ENCODE results near the gene CACNA1G.

Gene CACNA1G

GRCh38 chr17:50651661-50652060 is 91.1 kb downstream of the CACNA1G start:
- DNase-seq (ENCODE audit: low read depth) = no peak

GRCh38 chr17:50653738-50654137 is 93.2 kb downstream of the CACNA1G start:
- DNase-seq (ENCODE audit: low read depth) = no peak

- no peak for DNase-seq (ENCODE audit: low read depth)
These were observed 96.0 kb downstream of the CACNA1G start for GRCh38 chr17:50656509-50656908.

GRCh38 chr17:50657054-50657453 is 96.5 kb downstream of the CACNA1G start:
- DNase-seq (ENCODE audit: low read depth) = no peak

- no peak for DNase-seq (ENCODE audit: low read depth)
These were observed 97.1 kb downstream of the CACNA1G start for GRCh38 chr17:50657627-50658026.

- DNase-seq (ENCODE audit: low read depth) = no peak
These were observed 98.1 kb downstream of the CACNA1G start for GRCh38 chr17:50658616-50659015.

- DNase-seq (ENCODE audit: low read depth) = no peak
These were observed 98.7 kb downstream of the CACNA1G start for GRCh38 chr17:50659179-50659578.

GRCh38 chr17:50660042-50660886 is 99.7 kb downstream of the CACNA1G start:
- DNase-seq (ENCODE audit: low read depth) = peak; percentile 35

GRCh38 chr17:50660887-50661345 is 100.4 kb downstream of the CACNA1G start:
- no peak for DNase-seq (ENCODE audit: low read depth)

GRCh38 chr17:50661348-50661747 is 100.8 kb downstream of the CACNA1G start:
- no peak for DNase-seq (ENCODE audit: low read depth)

GRCh38 chr17:50661795-50662391 is 101.4 kb downstream of the CACNA1G start:
- DNase-seq (ENCODE audit: low read depth) = peak; percentile 94

- DNase-seq (ENCODE audit: low read depth) = no peak
These were observed 102.2 kb downstream of the CACNA1G start for GRCh38 chr17:50662632-50663225.

- no peak for DNase-seq (ENCODE audit: low read depth)
These were observed 103.4 kb downstream of the CACNA1G start for GRCh38 chr17:50663812-50664374.

GRCh38 chr17:50664788-50665458 is 104.4 kb downstream of the CACNA1G start:
- DNase-seq (ENCODE audit: low read depth) = no peak

- no peak for DNase-seq (ENCODE audit: low read depth)
These were observed 105.3 kb downstream of the CACNA1G start for GRCh38 chr17:50665838-50666237.

GRCh38 chr17:50666316-50666715 is 105.8 kb downstream of the CACNA1G start:
- DNase-seq (ENCODE audit: low read depth) = no peak

- DNase-seq (ENCODE audit: low read depth) = no peak
These were observed 106.9 kb downstream of the CACNA1G start for GRCh38 chr17:50667259-50668024.

GRCh38 chr17:50668025-50668837 is 107.7 kb downstream of the CACNA1G start:
- DNase-seq (ENCODE audit: low read depth) = peak; percentile 57

- DNase-seq (ENCODE audit: low read depth) = no peak
These were observed 108.5 kb downstream of the CACNA1G start for GRCh38 chr17:50668838-50669581.

- DNase-seq (ENCODE audit: low read depth) = no peak
These were observed 111.6 kb downstream of the CACNA1G start for GRCh38 chr17:50672071-50672470.

All from amniotic epithelial cell (primary cell).